ENCODE measurements around the gene MYLK4.
A peak's percentile ranks its signal among the peaks of the same experiment; 100 is the strongest.
"Not testable (repeated sequence)": the region's sequence is repeated elsewhere in the genome, so short reads cannot be mapped to it uniquely, and the experiment has no call there.

The MYLK4 gene

DNA sequence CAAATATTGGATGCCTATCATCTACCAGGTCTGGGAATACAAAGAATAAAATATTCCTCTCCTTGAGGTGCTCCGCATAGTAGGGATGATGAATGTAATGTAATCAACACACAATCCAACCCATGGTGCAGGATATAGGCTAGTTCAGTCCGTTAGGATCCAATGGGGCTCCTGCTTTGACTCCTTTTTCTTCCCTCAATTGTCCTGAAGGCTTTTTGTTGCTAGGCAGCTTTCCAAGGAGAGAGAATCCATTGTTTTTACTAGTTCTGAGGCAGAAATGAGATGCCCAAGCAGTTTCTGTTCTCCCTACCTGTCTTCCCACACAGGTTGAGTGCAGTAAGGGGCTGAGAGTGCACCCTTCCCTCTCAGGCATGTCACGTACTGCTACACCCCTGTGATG lies 26.5 kb upstream of the MYLK4 start:
- no peak for DNase-seq

DNA sequence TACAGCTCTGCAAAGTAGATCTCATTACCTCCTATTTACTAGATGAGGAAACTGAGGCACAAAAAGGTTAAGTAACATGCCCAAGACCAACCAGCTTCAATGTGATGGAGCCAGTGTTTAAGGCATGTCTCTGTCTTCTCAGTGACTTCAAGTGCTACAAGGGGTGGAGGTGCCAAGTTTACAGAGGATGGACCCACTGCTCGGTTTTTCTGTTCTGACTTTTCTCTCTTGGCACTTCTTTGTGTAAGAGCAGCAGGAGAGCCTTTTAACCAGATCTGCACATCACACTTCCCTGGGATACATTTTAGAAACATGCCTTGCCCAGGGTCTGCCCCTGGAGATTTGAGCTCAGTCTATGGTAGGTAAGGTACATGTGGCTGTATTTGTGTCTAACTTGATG lies 24.3 kb upstream of the MYLK4 start:
- no peak for DNase-seq

GRCh38 chr6:2773449-2773848 lies 22.7 kb upstream of the MYLK4 start:
- DNase-seq = no peak

- no peak for DNase-seq
These were observed 22.1 kb upstream of the MYLK4 start for GRCh38 chr6:2772840-2773239.

DNA sequence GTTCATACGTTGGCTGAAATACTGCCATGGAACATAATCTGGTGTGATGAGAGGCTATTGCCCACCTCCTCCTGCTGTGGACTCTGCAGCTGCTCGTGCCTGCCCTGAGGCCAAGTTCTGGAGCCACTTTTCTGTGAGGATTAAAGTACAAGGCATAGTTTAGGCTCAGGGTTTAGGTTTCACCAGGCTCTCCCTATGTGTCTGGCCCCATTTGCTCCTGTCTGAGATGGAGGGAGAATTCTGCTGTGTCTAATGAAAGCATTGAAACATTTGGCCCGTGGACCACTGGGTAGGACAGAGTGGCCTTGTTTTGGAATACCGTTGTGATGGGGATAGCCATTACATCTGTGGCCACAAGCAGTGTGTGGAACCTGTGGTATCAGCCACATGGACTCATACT lies 20.4 kb upstream of the MYLK4 start:
- DNase-seq = no peak

GRCh38 chr6:2770171-2770570 lies 19.4 kb upstream of the MYLK4 start:
- DNase-seq = no peak

GRCh38 chr6:2768696-2769095 lies 18.0 kb upstream of the MYLK4 start:
- no peak for DNase-seq

DNA sequence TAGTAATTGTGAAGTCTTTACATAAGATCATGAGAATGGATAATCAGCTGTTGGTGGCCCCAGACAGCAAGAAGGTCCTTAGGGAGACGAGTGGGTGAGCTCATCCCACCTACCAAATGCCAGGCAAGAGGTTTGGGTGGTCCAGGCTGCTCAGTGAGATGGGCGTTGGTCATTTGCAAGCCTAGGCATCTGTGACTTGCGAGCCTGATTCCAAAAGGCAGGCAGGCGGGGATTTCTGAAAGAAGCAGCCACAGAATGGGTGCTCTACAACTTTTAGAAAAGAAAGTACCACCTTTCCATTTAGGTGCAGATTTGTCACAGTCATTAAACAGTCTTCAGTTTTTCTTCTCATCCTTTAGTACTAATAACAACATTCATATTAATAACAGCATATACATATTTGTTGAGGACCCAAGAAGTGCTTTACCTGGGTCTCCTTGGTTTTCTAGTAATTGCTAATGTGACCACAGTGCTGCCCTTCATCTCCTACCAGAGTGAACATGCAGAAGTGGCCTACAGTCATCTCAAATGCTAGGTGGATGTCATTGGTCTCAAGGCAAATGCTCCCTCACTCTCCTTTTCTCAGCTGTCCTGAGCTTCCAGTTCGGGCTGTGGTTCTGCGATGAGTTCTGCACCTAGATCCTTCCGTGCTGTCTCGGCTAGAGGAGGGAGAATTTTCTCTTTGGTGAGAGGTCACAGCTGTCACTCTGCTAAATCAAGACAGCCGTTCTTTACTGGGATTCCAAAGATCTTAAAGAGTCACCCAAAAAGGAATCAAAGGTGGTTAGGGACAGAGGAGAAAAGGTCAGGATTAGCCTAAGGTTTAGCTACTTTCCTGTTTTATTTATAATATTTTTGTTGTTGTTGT lies 17.2 kb upstream of the MYLK4 start:
- DNase-seq = no peak

GRCh38 chr6:2766767-2767656 lies 16.3 kb upstream of the MYLK4 start:
- DNase-seq = no peak

GRCh38 chr6:2765896-2766766 lies 15.4 kb upstream of the MYLK4 start:
- DNase-seq = no peak

DNA sequence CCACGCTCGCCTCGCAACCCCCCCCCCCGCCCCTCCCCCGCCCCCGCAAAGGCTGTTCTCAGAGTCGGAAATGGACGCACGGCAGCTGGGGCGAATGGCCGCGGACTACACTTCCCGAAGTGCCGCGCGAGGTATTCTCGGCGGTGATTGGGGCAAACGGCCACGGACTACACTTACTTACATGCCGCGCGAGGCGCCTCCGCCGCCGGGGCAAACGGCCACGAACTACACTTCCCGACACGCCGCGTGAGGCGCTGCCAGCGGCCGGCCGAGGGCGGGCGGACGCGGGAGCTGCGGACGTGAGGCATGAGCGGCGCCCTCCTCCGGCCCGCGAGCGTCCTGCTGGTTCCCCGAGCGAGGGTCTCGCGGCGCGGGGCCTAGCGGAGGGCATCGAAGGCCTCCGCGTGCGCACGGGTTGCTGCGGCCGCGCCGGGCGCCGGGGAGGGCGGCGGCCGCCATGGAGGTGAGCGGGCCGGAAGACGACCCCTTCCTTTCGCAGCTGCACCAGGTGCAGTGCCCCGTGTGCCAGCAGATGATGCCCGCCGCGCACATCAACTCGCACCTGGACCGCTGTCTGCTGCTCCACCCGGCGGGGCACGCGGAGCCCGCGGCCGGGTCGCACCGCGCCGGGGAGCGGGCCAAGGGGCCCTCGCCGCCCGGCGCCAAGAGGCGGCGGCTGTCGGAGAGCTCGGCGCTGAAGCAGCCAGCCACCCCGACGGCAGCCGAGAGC lies 14.6 kb upstream of the MYLK4 start, which contains the start of gene WRNIP1:
WRNIP1 (plus strand) TSS at position 228 of the 730 bp plus-strand sequence; CDS start at position 458, 230 bp downstream.
- peak; percentile 93 to 95 for DNase-seq

- peak in 1 of 2 donors; percentile 58 for DNase-seq
These were observed 14.0 kb upstream of the MYLK4 start for GRCh38 chr6:2764610-2765165.

DNA sequence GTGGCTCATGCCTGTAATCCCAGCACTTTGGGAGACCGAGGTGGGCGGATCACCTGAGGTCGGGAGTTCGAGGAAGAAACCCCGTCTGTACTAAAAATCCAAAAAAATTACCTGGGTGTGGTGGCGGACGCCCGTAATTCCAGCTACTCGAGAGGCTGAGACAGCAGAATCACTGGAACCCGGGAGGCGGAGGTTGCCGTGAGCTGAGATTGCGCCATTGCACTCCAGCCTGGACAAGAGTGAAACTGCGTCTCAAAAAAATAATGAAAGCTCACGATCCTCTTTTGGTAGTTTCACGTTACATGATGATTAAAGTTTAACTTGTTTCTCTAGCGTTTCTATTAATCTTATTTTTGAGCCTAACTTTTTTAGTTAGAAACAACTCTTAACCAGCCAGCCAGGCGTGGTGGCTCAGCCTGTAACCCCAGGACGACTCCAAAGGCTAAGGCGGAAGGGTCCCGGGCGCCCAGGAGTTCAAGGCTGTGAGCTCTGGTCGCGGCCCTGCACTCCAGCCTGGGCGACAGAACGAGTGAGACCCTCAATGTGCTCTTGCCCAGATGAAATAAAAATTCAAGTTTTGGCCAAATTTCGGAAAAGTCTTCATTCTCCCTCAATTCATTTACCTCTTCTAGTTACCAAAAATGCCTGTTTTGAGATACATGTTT lies 13.3 kb upstream of the MYLK4 start:
- DNase-seq = no peak

GRCh38 chr6:2763345-2763841 lies 12.7 kb upstream of the MYLK4 start:
- DNase-seq = no peak

GRCh38 chr6:2762868-2763267 lies 12.1 kb upstream of the MYLK4 start:
- DNase-seq = not testable (repeated sequence)

GRCh38 chr6:2760882-2761842 lies 10.4 kb upstream of the MYLK4 start:
- DNase-seq = peak in 1 of 2 donors; percentile 71

DNA sequence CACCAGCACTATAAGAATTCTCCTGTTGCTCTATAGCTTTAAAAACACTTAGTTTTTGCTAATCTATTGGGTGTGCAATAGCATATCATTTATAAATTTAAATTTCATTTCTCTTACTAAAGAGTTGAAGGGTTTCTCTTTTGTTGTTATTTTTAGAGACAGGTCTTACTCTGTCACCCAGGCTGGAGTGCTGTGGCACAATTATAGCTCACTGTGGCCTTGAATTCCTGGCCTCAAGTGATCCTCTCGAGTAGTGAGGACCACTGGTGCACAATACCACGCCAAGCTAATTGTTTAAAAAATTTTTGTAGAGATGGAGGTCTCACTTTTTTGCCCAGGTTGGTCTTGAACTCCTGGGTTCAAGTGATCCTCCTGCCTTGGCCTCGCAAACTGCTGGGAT lies 8.3 kb upstream of the MYLK4 start:
- no peak for DNase-seq

GRCh38 chr6:2756687-2757224 lies 6.0 kb upstream of the MYLK4 start:
- no peak for DNase-seq

GRCh38 chr6:2756241-2756640 lies 5.5 kb upstream of the MYLK4 start:
- no peak for DNase-seq
